SU-DHL-6 (cell line): ENCODE measurements around the gene SPRYD4.

Experiments
- EZH2phosphoT487 ChIP-seq: fragments of 200-600 bp; sonication (generic), shearing (Covaris generic); conservative IDR thresholded peaks from 2 replicates; pipeline ENCODE4 v1.6.1; 2018; ENCODE audit warnings: mild to moderate bottlenecking, antibody characterized with exemption, low read length, moderate library complexity, mixed read lengths
- TF ChIP-seq, protein P1 (sequence below): fragments of 200-600 bp; sonication (generic); IDR thresholded peaks from one replicate; pipeline ENCODE4 v1.5.1; 2017; ENCODE audit warnings: antibody characterized with exemption, mild to moderate bottlenecking, low read length, moderate library complexity; ENCODE audit not compliant: insufficient read depth, poor library complexity, severe bottlenecking

- TF ChIP-seq, protein P1, sequence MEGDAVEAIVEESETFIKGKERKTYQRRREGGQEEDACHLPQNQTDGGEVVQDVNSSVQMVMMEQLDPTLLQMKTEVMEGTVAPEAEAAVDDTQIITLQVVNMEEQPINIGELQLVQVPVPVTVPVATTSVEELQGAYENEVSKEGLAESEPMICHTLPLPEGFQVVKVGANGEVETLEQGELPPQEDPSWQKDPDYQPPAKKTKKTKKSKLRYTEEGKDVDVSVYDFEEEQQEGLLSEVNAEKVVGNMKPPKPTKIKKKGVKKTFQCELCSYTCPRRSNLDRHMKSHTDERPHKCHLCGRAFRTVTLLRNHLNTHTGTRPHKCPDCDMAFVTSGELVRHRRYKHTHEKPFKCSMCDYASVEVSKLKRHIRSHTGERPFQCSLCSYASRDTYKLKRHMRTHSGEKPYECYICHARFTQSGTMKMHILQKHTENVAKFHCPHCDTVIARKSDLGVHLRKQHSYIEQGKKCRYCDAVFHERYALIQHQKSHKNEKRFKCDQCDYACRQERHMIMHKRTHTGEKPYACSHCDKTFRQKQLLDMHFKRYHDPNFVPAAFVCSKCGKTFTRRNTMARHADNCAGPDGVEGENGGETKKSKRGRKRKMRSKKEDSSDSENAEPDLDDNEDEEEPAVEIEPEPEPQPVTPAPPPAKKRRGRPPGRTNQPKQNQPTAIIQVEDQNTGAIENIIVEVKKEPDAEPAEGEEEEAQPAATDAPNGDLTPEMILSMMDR, result no peak
- TF ChIP-seq EZH2phosphoT487, result no peak
Observed at GRCh38 chr12:56487448-56488040, 19.2 kb downstream of the SPRYD4 start.
